KMS-11 (cell line): ENCODE data around the gene SORCS1.

Experiments used
- H2AFZ ChIP-seq: fragments of 200-600 bp; sonication (generic); 2 replicates; pipeline ENCODE4 v1.6.1; 2016; ENCODE audit warnings: antibody characterized with exemption, mixed run types, low read depth
- H3K27ac ChIP-seq: fragments of 200-600 bp; sonication (generic); 2 replicates; pipeline ENCODE4 v1.6.1; 2016; ENCODE audit warnings: mild to moderate bottlenecking, mixed run types
- H3K27me3 ChIP-seq: fragments of 200-600 bp; sonication (generic); 2 replicates; pipeline ENCODE4 v1.6.1; 2017; ENCODE audit warnings: mild to moderate bottlenecking, low read depth, mixed run types, moderate library complexity; ENCODE audit not compliant: insufficient read depth
- H3K36me3 ChIP-seq: fragments of 200-600 bp; sonication (generic); 2 replicates; pipeline ENCODE4 v1.6.1; 2017; ENCODE audit warnings: mild to moderate bottlenecking, mixed run types; ENCODE audit not compliant: insufficient read depth
- H3K4me1 ChIP-seq: fragments of 200-600 bp; sonication (generic); 2 replicates; pipeline ENCODE4 v1.6.1; 2016; ENCODE audit warnings: mild to moderate bottlenecking, low read depth, mixed run types; ENCODE audit not compliant: poor library complexity, severe bottlenecking
- H3K4me2 ChIP-seq: fragments of 200-600 bp; sonication (generic); 2 replicates; pipeline ENCODE4 v1.7.0; 2016; ENCODE audit warnings: mild to moderate bottlenecking, mixed run types
- H3K4me3 ChIP-seq: fragments of 200-600 bp; sonication (generic); IDR thresholded peaks from 2 replicates; pipeline ENCODE4 v1.6.1; 2017; ENCODE audit warnings: low read depth, low read length, mixed read lengths; ENCODE audit not compliant: insufficient read depth
- H3K79me2 ChIP-seq: fragments of 200-600 bp; sonication (generic); 2 replicates; pipeline ENCODE4 v1.6.1; 2016; ENCODE audit warnings: low read depth, mixed run types; ENCODE audit not compliant: insufficient read depth
- H3K9ac ChIP-seq: fragments of 200-600 bp; sonication (generic); 2 replicates; pipeline ENCODE4 v1.6.1; 2016; ENCODE audit warnings: mild to moderate bottlenecking, mixed run types
- H4K20me1 ChIP-seq: fragments of 200-600 bp; sonication (generic); 2 replicates; pipeline ENCODE4 v1.6.1; 2016; ENCODE audit warnings: mild to moderate bottlenecking, mixed run types; ENCODE audit not compliant: insufficient read depth
- TF ChIP-seq, protein P1 (sequence below): fragments of 200-600 bp; sonication (generic); conservative IDR thresholded peaks from 2 replicates; pipeline ENCODE4 v1.6.1; 2017; ENCODE audit warnings: low read depth, mild to moderate bottlenecking, antibody characterized with exemption, low read length, moderate library complexity, mixed read lengths

The SORCS1 gene

DNA sequence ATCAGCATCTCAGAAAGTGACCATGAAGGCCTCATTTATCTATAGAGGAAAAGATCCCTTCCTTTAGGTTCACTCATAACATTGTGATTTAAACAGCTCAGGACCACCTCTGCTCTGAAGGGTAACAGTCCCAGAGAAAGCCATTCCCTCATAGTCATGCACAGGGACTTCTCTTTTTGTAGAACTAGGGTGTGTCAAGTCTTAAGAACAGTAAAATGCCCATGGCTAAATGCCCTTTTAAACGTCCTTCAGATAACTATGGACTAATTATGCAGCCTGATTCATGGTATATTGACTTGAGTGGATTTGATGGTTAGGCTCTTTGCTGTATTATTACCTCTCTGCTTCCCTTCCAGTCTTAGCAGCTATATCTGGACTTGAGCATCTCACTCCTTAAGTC lies 337.8 kb downstream of the SORCS1 start:
- Histone ChIP-seq H3K4me2 (no peak overlapping the region), H3K27me3 (no peaks in the 10 kb centered on the region), H3K27ac (no peak overlapping the region), H3K36me3 (no peaks in the 10 kb centered on the region), H3K4me3 (no peak overlapping the region), H3K79me2 (no peaks in the 10 kb centered on the region), H2AFZ (no peak overlapping the region), H4K20me1 (no peaks in the 10 kb centered on the region), H3K4me1 (no peaks in the 10 kb centered on the region), H3K9ac (no peak overlapping the region)
- TF ChIP-seq, protein P1, sequence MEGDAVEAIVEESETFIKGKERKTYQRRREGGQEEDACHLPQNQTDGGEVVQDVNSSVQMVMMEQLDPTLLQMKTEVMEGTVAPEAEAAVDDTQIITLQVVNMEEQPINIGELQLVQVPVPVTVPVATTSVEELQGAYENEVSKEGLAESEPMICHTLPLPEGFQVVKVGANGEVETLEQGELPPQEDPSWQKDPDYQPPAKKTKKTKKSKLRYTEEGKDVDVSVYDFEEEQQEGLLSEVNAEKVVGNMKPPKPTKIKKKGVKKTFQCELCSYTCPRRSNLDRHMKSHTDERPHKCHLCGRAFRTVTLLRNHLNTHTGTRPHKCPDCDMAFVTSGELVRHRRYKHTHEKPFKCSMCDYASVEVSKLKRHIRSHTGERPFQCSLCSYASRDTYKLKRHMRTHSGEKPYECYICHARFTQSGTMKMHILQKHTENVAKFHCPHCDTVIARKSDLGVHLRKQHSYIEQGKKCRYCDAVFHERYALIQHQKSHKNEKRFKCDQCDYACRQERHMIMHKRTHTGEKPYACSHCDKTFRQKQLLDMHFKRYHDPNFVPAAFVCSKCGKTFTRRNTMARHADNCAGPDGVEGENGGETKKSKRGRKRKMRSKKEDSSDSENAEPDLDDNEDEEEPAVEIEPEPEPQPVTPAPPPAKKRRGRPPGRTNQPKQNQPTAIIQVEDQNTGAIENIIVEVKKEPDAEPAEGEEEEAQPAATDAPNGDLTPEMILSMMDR: no peak

DNA sequence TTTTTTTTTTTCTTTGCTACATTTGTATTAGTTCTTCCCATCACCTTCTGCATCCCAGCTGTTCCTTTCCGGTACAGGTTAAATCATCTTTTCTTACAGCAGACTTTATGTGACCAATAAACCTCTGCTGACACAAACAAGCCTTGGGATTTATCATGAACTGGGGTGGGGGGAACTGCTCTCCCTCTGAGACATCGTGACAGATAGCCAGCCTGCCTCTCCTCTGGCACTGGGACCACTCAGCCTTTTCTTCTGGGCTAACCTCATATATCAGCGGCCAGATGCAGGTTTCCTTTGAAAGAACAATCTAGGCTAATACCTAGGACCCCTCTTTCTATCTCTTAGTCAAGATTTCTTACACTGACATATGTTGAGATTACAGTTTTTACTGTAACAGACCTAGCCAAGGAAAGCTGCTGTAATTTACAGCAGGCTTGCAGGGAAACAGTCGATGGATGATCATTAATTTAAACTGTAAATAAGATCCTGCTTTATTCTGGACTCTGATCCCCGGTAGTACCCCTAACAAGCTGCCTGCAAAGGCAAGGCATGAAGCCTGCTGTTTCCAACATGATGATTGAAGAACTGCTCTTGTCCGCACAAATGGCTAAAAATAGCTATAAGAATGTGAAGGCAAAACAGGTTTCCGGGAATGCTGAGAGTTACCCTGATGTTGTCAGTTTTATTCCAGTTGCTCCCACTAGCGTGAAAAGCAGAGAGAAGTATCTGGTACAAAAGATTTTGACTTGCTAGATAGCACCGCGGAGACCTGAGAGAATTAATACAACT lies 338.7 kb downstream of the SORCS1 start:
- H3K27me3 ChIP-seq: no peaks in the 10 kb centered on the region
- H3K9ac ChIP-seq: no peak overlapping the region
- no peaks in the 10 kb centered on the region for H3K36me3 ChIP-seq
- no peaks in the 10 kb centered on the region for H3K4me1 ChIP-seq
- TF ChIP-seq, protein P1: no peak
- no peak overlapping the region for H3K4me2 ChIP-seq
- no peaks in the 10 kb centered on the region for H4K20me1 ChIP-seq
- no peak overlapping the region for H3K27ac ChIP-seq
- no peaks in the 10 kb centered on the region for H3K79me2 ChIP-seq
- no peak overlapping the region for H2AFZ ChIP-seq
- no peak overlapping the region for H3K4me3 ChIP-seq

DNA sequence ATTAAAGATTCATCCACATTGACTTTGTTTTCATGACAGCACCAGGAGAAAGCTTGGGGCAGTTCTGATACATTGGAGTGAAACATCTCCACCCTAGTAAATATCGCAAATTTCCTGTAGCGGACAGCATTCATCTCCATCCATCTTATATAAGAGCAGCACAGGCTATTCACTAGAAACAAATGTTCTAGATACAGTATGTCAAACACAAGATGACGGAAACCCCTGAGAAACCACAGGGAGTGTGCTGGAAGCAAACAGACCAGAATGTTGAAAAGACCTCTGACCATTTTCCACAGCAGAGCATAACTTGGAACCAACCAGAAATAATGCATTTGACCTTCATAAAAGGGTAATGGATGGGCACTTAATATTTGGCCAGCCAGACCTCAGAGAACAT lies 343.9 kb downstream of the SORCS1 start:
- Histone ChIP-seq H3K4me1 (no peaks in the 10 kb centered on the region), H3K9ac (no peak overlapping the region), H3K27me3 (no peaks in the 10 kb centered on the region), H4K20me1 (no peaks in the 10 kb centered on the region), H3K4me3 (no peak overlapping the region), H3K27ac (no peak overlapping the region), H3K36me3 (no peaks in the 10 kb centered on the region), H2AFZ (no peak overlapping the region), H3K4me2 (no peak overlapping the region), H3K79me2 (no peaks in the 10 kb centered on the region)
- TF ChIP-seq, protein P1: no peak

DNA sequence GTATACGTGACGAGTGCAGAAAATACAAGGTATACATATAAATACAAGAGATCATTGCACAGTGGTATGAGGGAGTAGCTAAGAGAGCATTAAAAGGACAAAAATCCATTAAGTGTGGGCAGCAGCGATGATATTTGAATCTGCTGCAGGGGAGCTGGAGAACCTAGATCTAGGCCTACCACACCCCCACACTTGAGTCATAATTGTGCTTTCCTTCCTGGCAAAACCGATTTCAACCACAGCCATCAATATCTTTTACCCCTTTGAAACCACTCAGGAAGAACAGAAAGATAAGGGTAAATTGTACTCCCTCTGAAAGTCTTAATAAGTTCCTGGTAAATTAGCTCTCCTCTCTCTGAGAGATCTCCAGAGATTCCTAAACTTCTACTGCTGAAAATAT lies 345.0 kb downstream of the SORCS1 start:
- Histone ChIP-seq H2AFZ (no peak overlapping the region), H3K4me2 (no peak overlapping the region), H3K4me3 (no peak overlapping the region), H3K27ac (no peak overlapping the region), H3K27me3 (no peaks in the 10 kb centered on the region), H3K36me3 (no peaks in the 10 kb centered on the region), H3K4me1 (no peaks in the 10 kb centered on the region), H3K9ac (no peak overlapping the region), H3K79me2 (no peaks in the 10 kb centered on the region), H4K20me1 (no peaks in the 10 kb centered on the region)
- TF ChIP-seq, protein P1: no peak
